B cell (primary cell): ENCODE measurements around the gene DNAJC16. TPM values are rescaled to one million over a fixed set of nuclear protein-coding genes. Genes with fewer than 3 reads are reported as not detected.

Experiments used
- ATAC-seq: fragments of 200-7000 bp; cut with Tn5 transposase; one replicate; pipeline ENCODE4 v1.10.0; 2021; ENCODE audit warnings: low read depth, mild to moderate bottlenecking, moderate number of reproducible peaks, moderate library complexity
- CTCF ChIA-PET: fragments of 350-600 bp; sonication (Branson Sonifier 250); formaldehyde crosslinking; loops from one replicate; lab custom pipeline; 2021; ENCODE audit warnings: antibody characterized with exemption, inconsistent platforms; lab: Charles Lee
- POLR2A ChIA-PET: fragments of 350-600 bp; sonication (Branson Sonifier 250); formaldehyde crosslinking; loops from one replicate; lab custom pipeline; 2021; ENCODE audit warnings: antibody characterized with exemption; lab: Charles Lee
- DNase-seq: peaks from one replicate; pipeline ENCODE4 v3.0.0; 2013
- H2AFZ ChIP-seq: 2 replicates; pipeline ENCODE4 v1.6.1; 2012; ENCODE audit warnings: mild to moderate bottlenecking, low read depth, low read length; ENCODE audit not compliant: insufficient read depth, poor library complexity, severe bottlenecking
- H3K27ac ChIP-seq, 2 donors: 1 replicate in 1 of 2; 2 replicates in 1 of 2; pipeline ENCODE4 v1.5.1; 2012 to 2013; ENCODE audit warnings: low read length in 2 of 2, mild to moderate bottlenecking in 2 of 2, moderate library complexity in 1 of 2
- H3K27me3 ChIP-seq, 4 experiments: fragments of 200-600 bp in 1 of 4; sonication (generic) in 1 of 4; replicated peaks in 1 of 4; 1 replicate in 2 of 4; 2 replicates in 2 of 4; pipeline versions ENCODE4 v1.6.1 to v1.7.0; 2013 to 2016; ENCODE audit warnings: low read length in 3 of 4, mild to moderate bottlenecking in 2 of 4, mixed read lengths in 1 of 4, moderate library complexity in 1 of 4; ENCODE audit not compliant: insufficient read depth in 4 of 4, control insufficient read depth in 3 of 4; ENCODE audit errors: control extremely low read depth in 1 of 4
- H3K36me3 ChIP-seq, 2 experiments: replicated peaks in 1 of 2; 1 replicate in 1 of 2; 2 replicates in 1 of 2; pipeline versions ENCODE4 v1.6.1 to v1.7.1; 2013; ENCODE audit warnings: low read length in 1 of 2; ENCODE audit not compliant: insufficient read depth in 2 of 2, control insufficient read depth in 1 of 2; ENCODE audit errors: control extremely low read depth in 1 of 2, extremely low read depth in 1 of 2
- H3K4me1 ChIP-seq, 2 donors: fragments of 200-600 bp in 1 of 2; sonication (generic) in 1 of 2; 1 replicate in 1 of 2; 2 replicates in 1 of 2; pipeline versions ENCODE4 v1.5.1 to v1.6.1; 2013 to 2017; ENCODE audit warnings: low read length in 2 of 2; ENCODE audit not compliant: control insufficient read depth in 2 of 2, insufficient read depth in 2 of 2
- H3K4me2 ChIP-seq: replicated peaks from 2 replicates; pipeline ENCODE3; 2012; ENCODE audit warnings: mild to moderate bottlenecking, low read depth, low read length; ENCODE audit not compliant: poor library complexity, severe bottlenecking
- H3K4me3 ChIP-seq, 5 experiments: fragments of 200-600 bp in 1 of 5; sonication (generic) in 1 of 5; 1 replicate in 3 of 5; 2 replicates in 2 of 5; pipeline versions ENCODE4 v1.5.1 to v1.7.0; 2011 to 2016; ENCODE audit warnings: low read length in 4 of 5, mild to moderate bottlenecking in 4 of 5, low read depth in 2 of 5, control low read depth in 1 of 5, moderate library complexity in 1 of 5; ENCODE audit not compliant: insufficient read depth in 1 of 5; ENCODE audit errors: control extremely low read depth in 1 of 5, extremely low read depth in 1 of 5
- H3K79me2 ChIP-seq: fragments of 200-600 bp; sonication (generic); one replicate; pipeline ENCODE4 v1.6.0; 2016; ENCODE audit warnings: low read length; ENCODE audit not compliant: control insufficient read depth, insufficient read depth
- H3K9ac ChIP-seq: fragments of 200-600 bp; sonication (generic); 2 replicates; pipeline ENCODE4 v1.6.1; 2017; ENCODE audit warnings: mild to moderate bottlenecking, low read length, moderate library complexity
- H3K9me3 ChIP-seq, 3 donors: one replicate each; pipeline versions ENCODE4 v1.6.1 to v1.7.1; 2013; ENCODE audit warnings: low read length in 2 of 3; ENCODE audit not compliant: control insufficient read depth in 2 of 3, insufficient read depth in 1 of 3; ENCODE audit errors: control extremely low read depth in 1 of 3
- H4K20me1 ChIP-seq: 2 replicates; pipeline ENCODE4 v1.6.0; 2012; ENCODE audit warnings: mild to moderate bottlenecking, low read length; ENCODE audit not compliant: insufficient read depth, control insufficient read depth, poor library complexity, severe bottlenecking
- H3K27ac Mint-ChIP-seq: one replicate; pipeline ENCODE4 v1.8.0; 2021; ENCODE audit warnings: mixed read lengths
- H3K27me3 Mint-ChIP-seq: one replicate; pipeline ENCODE4 v1.8.0; 2021; ENCODE audit warnings: mixed read lengths
- H3K4me1 Mint-ChIP-seq: one replicate; pipeline ENCODE4 v1.8.0; 2021; ENCODE audit warnings: mixed read lengths
- H3K4me3 Mint-ChIP-seq: one replicate; pipeline ENCODE4 v1.8.0; 2021; ENCODE audit warnings: mixed read lengths
- H3K9me3 Mint-ChIP-seq: one replicate; pipeline ENCODE4 v1.8.0; 2022; ENCODE audit warnings: mixed read lengths; ENCODE audit not compliant: insufficient read depth
- CTCF ChIP-seq: fragments of 200-600 bp; IDR thresholded peaks from one replicate; pipeline ENCODE4 v1.8.0; 2022; ENCODE audit warnings: antibody characterized with exemption, mild to moderate bottlenecking
- EZH2 ChIP-seq: IDR thresholded peaks from 2 replicates; pipeline ENCODE4 v1.6.1; 2012; ENCODE audit warnings: borderline replicate concordance, low read depth, mild to moderate bottlenecking, moderate library complexity, low read length; ENCODE audit not compliant: insufficient read depth, poor library complexity, severe bottlenecking
- WGBS: methylation state at CpG from one replicate; pipeline ENCODE4 v1.1.5; 2013; ENCODE audit warnings: missing lambda C conversion rate; ENCODE audit not compliant: insufficient coverage; 5-methylcytosine and 5-hydroxymethylcytosine counted together
- intact Hi-C: fragments of 100-400 bp; cut with micrococcal nuclease; formaldehyde crosslinking; loops from one replicate; pipeline ENCODE4 v1.10.0; 2022
- polyA plus RNA-seq: library from polyadenylated mRNA; depleted of rRNA; stranded (reverse); fragments of >200 nt; gene quantifications from 2 replicates; pipeline ENCODE4 v1.2.3, GENCODE V29; 2012
- total RNA-seq, 2 donors: library from RNA; stranded (reverse); fragments of 120-200 nt in 1 of 2; gene quantifications; 1 replicate in 1 of 2; 2 replicates in 1 of 2; pipeline versions ENCODE4 v1.2.3 to v1.2.4, GENCODE V29; 2013 to 2022

DNAJC16 gene
- total and polyA plus RNA-seq, 2 donors (not counting 1 experiment from before 2014, with no cell fraction given): 16.9 to 47.1 TPM

DNA sequence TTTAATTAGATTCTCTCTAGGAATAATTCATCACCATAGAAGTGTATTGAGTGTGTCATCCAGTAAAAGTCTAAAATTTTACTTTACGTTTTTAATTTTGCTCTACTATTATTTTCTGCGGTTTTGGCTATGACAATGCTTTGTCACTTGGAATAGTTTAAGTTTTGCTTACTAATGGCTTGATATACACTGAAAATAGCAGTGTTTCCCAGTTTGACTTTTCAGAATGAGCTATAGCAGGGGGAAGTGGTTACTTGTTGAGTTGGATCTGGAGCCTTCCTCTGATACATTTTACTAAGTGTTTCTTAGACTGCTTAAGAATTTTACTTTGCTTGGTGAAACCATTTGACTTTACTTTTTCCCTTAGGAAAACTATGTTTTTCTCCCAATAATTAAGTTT lies 5.0 kb downstream of the DNAJC16 start:
- Mint-ChIP-seq H3K4me3 (no peak overlapping the region), H3K27ac (no peak overlapping the region), H3K27me3 (no peaks in the 10 kb centered on the region), H3K4me1 (peaks cover 24% of the 10 kb centered on the region), H3K9me3 (no peaks in the 10 kb centered on the region)
- CTCF ChIA-PET: interaction anchor here (0.6 to 1.6 kb wide), 2 partner anchors 18 to 53 kb away, joined by 3 to 5 read pairs; partner anchors contain the start of gene AGMAT
- DNase-seq: no peak
- no peak for ATAC-seq
- Histone ChIP-seq H2AFZ (no peak overlapping the region), H3K4me3 (no peak overlapping the region), H3K27ac (no peak overlapping the region), H3K4me2 (no peak overlapping the region), H3K9me3 (no peaks in the 10 kb centered on the region), H3K27me3 (no peaks in the 10 kb centered on the region), H4K20me1 (peaks cover 14% of the 10 kb centered on the region), H3K36me3 (peaks cover 5 to 21% of the 10 kb centered on the region in 2 experiments), H3K79me2 (peaks cover 47% of the 10 kb centered on the region), H3K4me1 (peaks cover 9 to 10% of the 10 kb centered on the region in 2 donors), H3K9ac (no peak overlapping the region)
- TF ChIP-seq CTCF: no peak
- no peak for TF ChIP-seq EZH2
- POLR2A ChIA-PET: no interaction called here
- WGBS: no CpG with 5 or more reads among the region's 2 CpGs
- intact Hi-C loops: no loop called here

DNA sequence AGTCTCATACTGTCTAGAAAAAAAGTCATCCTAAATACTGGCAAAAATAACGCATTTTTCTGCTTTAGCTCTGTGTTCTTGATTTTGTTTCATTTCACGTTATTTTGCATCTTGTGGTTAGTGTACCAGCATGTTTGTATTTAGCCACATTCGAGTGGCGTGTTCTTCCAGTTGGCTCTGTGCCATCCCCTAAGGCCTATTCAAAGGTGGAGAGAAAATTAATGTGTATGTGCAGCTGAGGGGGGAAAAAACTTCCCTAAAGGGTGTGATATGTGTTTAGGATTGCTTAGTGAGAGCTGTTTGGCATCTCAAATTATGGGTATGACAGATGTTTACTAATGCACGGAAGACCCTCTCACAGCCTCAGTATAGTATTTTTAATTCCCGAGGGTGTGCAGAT lies 12.1 kb downstream of the DNAJC16 start:
- Histone ChIP-seq H3K4me1 (no peaks in the 10 kb centered on the region), H2AFZ (no peak overlapping the region), H3K27me3 (no peaks in the 10 kb centered on the region), H3K4me3 (no peak overlapping the region), H3K79me2 (peaks cover 21% of the 10 kb centered on the region), H3K36me3 (peaks cover 3 to 66% of the 10 kb centered on the region in 2 experiments), H3K4me2 (no peak overlapping the region), H4K20me1 (peaks cover 10% of the 10 kb centered on the region), H3K9ac (no peak overlapping the region), H3K27ac (no peak overlapping the region), H3K9me3 (no peaks in the 10 kb centered on the region)
- intact Hi-C loops: no loop called here
- no peak for TF ChIP-seq EZH2
- TF ChIP-seq CTCF: no peak
- no peak for DNase-seq
- H3K27ac Mint-ChIP-seq: no peak overlapping the region
- no peaks in the 10 kb centered on the region for H3K27me3 Mint-ChIP-seq
- no peak for ATAC-seq
- CTCF ChIA-PET: no interaction called here
- H3K4me1 Mint-ChIP-seq: peaks cover 2% of the 10 kb centered on the region
- H3K9me3 Mint-ChIP-seq: no peaks in the 10 kb centered on the region
- POLR2A ChIA-PET: no interaction called here
- H3K4me3 Mint-ChIP-seq: no peak overlapping the region
- WGBS: 73% methylated on average over 2 of the region's 6 CpGs
